CD4-positive, alpha-beta T cell treated with Interleukin-21 for 1 hour (primary cell): ENCODE data around the gene SYTL3.
"Not testable (repeated sequence)": the region's sequence is repeated elsewhere in the genome, so short reads cannot be mapped to it uniquely, and the experiment has no call there.

Experiments
- DNase-seq: peaks from one replicate; pipeline ENCODE4 v3.0.0-alpha.2; 2020

Gene SYTL3

GRCh38 chr6:158778005-158778527, 128.2 kb downstream of the SYTL3 start:
- no peak for DNase-seq

GRCh38 chr6:158780246-158780884, 130.5 kb downstream of the SYTL3 start:
- no peak for DNase-seq

- DNase-seq: no peak
Measured at GRCh38 chr6:158780988-158781691, 131.3 kb downstream of the SYTL3 start.

GRCh38 chr6:158781692-158782373, 132.0 kb downstream of the SYTL3 start:
- no peak for DNase-seq

- DNase-seq: no peak
Measured at GRCh38 chr6:158782432-158783166, 132.7 kb downstream of the SYTL3 start.

GRCh38 chr6:158783167-158783450, 133.3 kb downstream of the SYTL3 start:
- DNase-seq: no peak

- no peak for DNase-seq
Measured at GRCh38 chr6:158783851-158784250, 134.0 kb downstream of the SYTL3 start.

GRCh38 chr6:158784505-158784904, 134.7 kb downstream of the SYTL3 start:
- no peak for DNase-seq

- DNase-seq: no peak
Measured at GRCh38 chr6:158785036-158785435, 135.2 kb downstream of the SYTL3 start.

GRCh38 chr6:158786645-158787304, 136.9 kb downstream of the SYTL3 start:
- no peak for DNase-seq

GRCh38 chr6:158787395-158787794, 137.5 kb downstream of the SYTL3 start:
- no peak for DNase-seq

GRCh38 chr6:158789115-158789917, 139.5 kb downstream of the SYTL3 start:
- peak; percentile 73 for DNase-seq

GRCh38 chr6:158791274-158791855, 141.5 kb downstream of the SYTL3 start:
- DNase-seq: no peak

- DNase-seq: not testable (repeated sequence)
Measured at GRCh38 chr6:158792505-158792904, 142.7 kb downstream of the SYTL3 start.

- DNase-seq: peak; percentile 61
Measured at GRCh38 chr6:158793432-158793831, 143.6 kb downstream of the SYTL3 start.

- DNase-seq: no peak
Measured at GRCh38 chr6:158795516-158795915, 145.7 kb downstream of the SYTL3 start.

GRCh38 chr6:158796353-158796752, 146.5 kb downstream of the SYTL3 start:
- no peak for DNase-seq

GRCh38 chr6:158797331-158798310, 147.8 kb downstream of the SYTL3 start:
- DNase-seq: no peak

GRCh38 chr6:158798311-158798710, 148.5 kb downstream of the SYTL3 start:
- DNase-seq: no peak
